Hematopoietic multipotent progenitor cell treated with erythropoietin and hydrocortisone succinate and interleukin-3 and kit ligand, for 8 days (in vitro differentiated cells): Measurements from ENCODE around the gene EVA1B.

Experiments
- DNase-seq: peaks from one replicate; pipeline ENCODE4 v3.0.0-alpha.2; 2015

The EVA1B gene

GRCh38 chr1:36323636-36324352 lies at the start of gene EVA1B:
Gene EVA1B (minus strand): TSS chr1:36323645. CDS start chr1:36323037, 608 bp downstream.
- peak; percentile 42 for DNase-seq

- peak; percentile 58 for DNase-seq
Measured at GRCh38 chr1:36372617-36373016, 49.2 kb upstream of the EVA1B start.

GRCh38 chr1:36369061-36369861 lies 45.8 kb upstream of the EVA1B start:
- peak; percentile 77 for DNase-seq

- no peak for DNase-seq
Measured at GRCh38 chr1:36367798-36368197, 44.4 kb upstream of the EVA1B start.

- DNase-seq, result no peak
Measured at GRCh38 chr1:36367066-36367465, 43.6 kb upstream of the EVA1B start.

- DNase-seq, result no peak
Measured at GRCh38 chr1:36366091-36366661, 42.7 kb upstream of the EVA1B start.

- peak; percentile 71 for DNase-seq
Measured at GRCh38 chr1:36365381-36365780, 41.9 kb upstream of the EVA1B start.

GRCh38 chr1:36359911-36360550 lies 36.6 kb upstream of the EVA1B start:
- DNase-seq, result no peak

- no peak for DNase-seq
Measured at GRCh38 chr1:36359383-36359782, 35.9 kb upstream of the EVA1B start.

GRCh38 chr1:36358514-36359084 lies 35.2 kb upstream of the EVA1B start:
- DNase-seq, result no peak

- no peak for DNase-seq
Measured at GRCh38 chr1:36355811-36356210, 32.4 kb upstream of the EVA1B start.

- no peak for DNase-seq
Measured at GRCh38 chr1:36354486-36354885, 31.0 kb upstream of the EVA1B start.

GRCh38 chr1:36352910-36353878 lies 29.7 kb upstream of the EVA1B start:
- no peak for DNase-seq

GRCh38 chr1:36352125-36352909 lies 28.9 kb upstream of the EVA1B start:
- DNase-seq, result no peak

GRCh38 chr1:36351227-36351977 lies 28.0 kb upstream of the EVA1B start:
- no peak for DNase-seq

GRCh38 chr1:36350659-36351226 lies 27.3 kb upstream of the EVA1B start:
- no peak for DNase-seq

- no peak for DNase-seq
Measured at GRCh38 chr1:36349839-36350238, 26.4 kb upstream of the EVA1B start.

GRCh38 chr1:36349241-36349671 lies 25.8 kb upstream of the EVA1B start:
- DNase-seq, result no peak

- DNase-seq, result no peak
Measured at GRCh38 chr1:36346741-36347370, 23.4 kb upstream of the EVA1B start.
